GM12874 (cell line): ENCODE data around the gene LUZP2.

Experiments used
- CTCF ChIP-seq: IDR thresholded peaks from 2 replicates; pipeline ENCODE4 v1.5.1; 2011; ENCODE audit warnings: low read depth, mild to moderate bottlenecking, control low read depth, low read length, moderate library complexity; ENCODE audit not compliant: insufficient read depth

The LUZP2 gene

GRCh38 chr11:24683583-24683982 lies 186.7 kb downstream of the LUZP2 start:
- TF ChIP-seq CTCF, result no peak

GRCh38 chr11:24685821-24686220 lies 189.0 kb downstream of the LUZP2 start:
- no peak for TF ChIP-seq CTCF

- TF ChIP-seq CTCF, result no peak
These were observed 190.8 kb downstream of the LUZP2 start for GRCh38 chr11:24687531-24688147.

GRCh38 chr11:24688981-24689380 lies 192.1 kb downstream of the LUZP2 start:
- TF ChIP-seq CTCF, result no peak

GRCh38 chr11:24697522-24698111 lies 200.8 kb downstream of the LUZP2 start:
- no peak for TF ChIP-seq CTCF

- no peak for TF ChIP-seq CTCF
These were observed 207.9 kb downstream of the LUZP2 start for GRCh38 chr11:24704716-24705115.

- no peak for TF ChIP-seq CTCF
These were observed 208.6 kb downstream of the LUZP2 start for GRCh38 chr11:24705474-24705873.
